Smooth muscle cell (in vitro differentiated cells): ENCODE results near the gene TMEM266. TPM values are rescaled to one million over a fixed set of nuclear protein-coding genes. Genes with fewer than 3 reads are reported as not detected.

Experiments used
- DNase-seq: peaks from one replicate; lab custom pipeline; 2025; ENCODE audit not compliant: unreplicated experiment; lab: John Stamatoyannopoulos, UW
- H2AFZ ChIP-seq: fragments of 200-600 bp; sonication (generic); 2 replicates; pipeline ENCODE4 v1.6.0; 2016; ENCODE audit warnings: antibody characterized with exemption, low read depth, mild to moderate bottlenecking
- H3F3A ChIP-seq: fragments of 200-600 bp; sonication (generic); 2 replicates; pipeline ENCODE4 v1.6.0; 2017; ENCODE audit warnings: antibody characterized with exemption, low read depth
- H3K27ac ChIP-seq: fragments of 200-600 bp; sonication (generic); 2 replicates; pipeline ENCODE4 v1.5.1; 2016; ENCODE audit warnings: low read depth, mild to moderate bottlenecking
- H3K27me3 ChIP-seq: fragments of 200-600 bp; sonication (generic); 2 replicates; pipeline ENCODE4 v1.6.1; 2016; ENCODE audit warnings: low read depth, mild to moderate bottlenecking
- H3K36me3 ChIP-seq: fragments of 200-600 bp; sonication (generic); 2 replicates; pipeline ENCODE4 v1.5.1; 2016; ENCODE audit warnings: low read depth
- H3K4me1 ChIP-seq: fragments of 200-600 bp; sonication (generic); 2 replicates; pipeline ENCODE4 v1.5.1; 2016; ENCODE audit warnings: low read depth
- H3K4me2 ChIP-seq: fragments of 200-600 bp; sonication (generic); 2 replicates; pipeline ENCODE4 v1.6.0; 2016; ENCODE audit warnings: mild to moderate bottlenecking
- H3K4me3 ChIP-seq: fragments of 200-600 bp; sonication (generic); 2 replicates; pipeline ENCODE4 v1.5.1; 2016; ENCODE audit warnings: mild to moderate bottlenecking
- H3K79me2 ChIP-seq: fragments of 200-600 bp; sonication (generic); 2 replicates; pipeline ENCODE4 v1.6.0; 2016; ENCODE audit warnings: low read depth, mild to moderate bottlenecking
- H3K9ac ChIP-seq: fragments of 200-600 bp; sonication (generic); 2 replicates; pipeline ENCODE4 v1.6.0; 2016; ENCODE audit warnings: low read depth
- H3K9me3 ChIP-seq: fragments of 200-600 bp; sonication (generic); replicated peaks from 2 replicates; pipeline ENCODE4 v1.5.1; 2016; ENCODE audit warnings: low read depth
- H4K20me1 ChIP-seq: fragments of 200-600 bp; sonication (generic); 2 replicates; pipeline ENCODE4 v1.6.0; 2016; ENCODE audit warnings: low read depth
- CTCF ChIP-seq: fragments of 200-600 bp; sonication (generic); IDR thresholded peaks from 2 replicates; pipeline ENCODE4 v1.5.1; 2017; ENCODE audit warnings: borderline replicate concordance, mild to moderate bottlenecking, antibody characterized with exemption; ENCODE audit not compliant: insufficient read depth, poor library complexity, severe bottlenecking
- WGBS: methylation state at CpG from one replicate; pipeline ENCODE4 v1.1.7; 2016; ENCODE audit warnings: low lambda C conversion rate; 5-methylcytosine and 5-hydroxymethylcytosine counted together
- polyA plus RNA-seq: library from polyadenylated mRNA; unstranded; fragments of >200 nt; fragmentation: Nextera tagmentation; extraction: Ambion mirVana; gene quantifications from 2 replicates; pipeline ENCODE4 v1.2.1, GENCODE V29; 2016
- total RNA-seq: library from RNA; depleted of rRNA; stranded (reverse); fragments of >200 nt; gene quantifications from 2 replicates; pipeline ENCODE4 v1.2.3, GENCODE V29; 2014

The TMEM266 gene
- total and polyA plus RNA-seq, 2 experiments from 2014 or later = 0.27 TPM; not detected in 1

GRCh38 chr15:76191539-76192244 lies 131.9 kb downstream of the TMEM266 start:
- H3K4me1 ChIP-seq = peaks cover 2% of the 10 kb centered on the region
- no peak overlapping the region for H2AFZ ChIP-seq

GRCh38 chr15:76192715-76193114 lies 132.9 kb downstream of the TMEM266 start:
- Histone ChIP-seq H3K4me2 (no peak overlapping the region), H3K9me3 (no peaks in the 10 kb centered on the region), H3K36me3 (no peaks in the 10 kb centered on the region), H3K4me3 (no peak overlapping the region), H3F3A (no peaks in the 10 kb centered on the region), H3K27ac (no peak overlapping the region), H3K9ac (no peak overlapping the region), H4K20me1 (no peaks in the 10 kb centered on the region), H2AFZ (no peak overlapping the region), H3K4me1 (peaks cover 8% of the 10 kb centered on the region), H3K27me3 (peaks cover 6% of the 10 kb centered on the region), H3K79me2 (no peaks in the 10 kb centered on the region)
- DNase-seq = no peak
- no peak for TF ChIP-seq CTCF
- 90% methylated on average over 8 of the region's 8 CpGs for WGBS

More at GRCh38 chr15:76191539-76192244, 131.9 kb downstream of the TMEM266 start:
- no peak for DNase-seq
- no peaks in the 10 kb centered on the region for H4K20me1 ChIP-seq
- no peak overlapping the region for H3K9ac ChIP-seq
- 94% methylated on average over 46 of the region's 55 CpGs for WGBS
- H3F3A ChIP-seq = no peaks in the 10 kb centered on the region
- no peak overlapping the region for H3K27ac ChIP-seq
- H3K4me2 ChIP-seq = no peak overlapping the region
- no peak for TF ChIP-seq CTCF
- peaks cover 6% of the 10 kb centered on the region for H3K27me3 ChIP-seq
- no peak overlapping the region for H3K4me3 ChIP-seq
- H3K79me2 ChIP-seq = no peaks in the 10 kb centered on the region
- no peaks in the 10 kb centered on the region for H3K36me3 ChIP-seq
- no peaks in the 10 kb centered on the region for H3K9me3 ChIP-seq

- H4K20me1 ChIP-seq = no peaks in the 10 kb centered on the region
- no peaks in the 10 kb centered on the region for H3F3A ChIP-seq
- H3K79me2 ChIP-seq = no peaks in the 10 kb centered on the region
- WGBS = 86% methylated on average over 8 of the region's 8 CpGs
- DNase-seq = no peak
- H3K4me2 ChIP-seq = no peak overlapping the region
- no peak overlapping the region for H3K9ac ChIP-seq
- no peaks in the 10 kb centered on the region for H3K9me3 ChIP-seq
- H2AFZ ChIP-seq = no peak overlapping the region
- TF ChIP-seq CTCF = no peak
- H3K27me3 ChIP-seq = peaks cover 6% of the 10 kb centered on the region
- no peak overlapping the region for H3K4me3 ChIP-seq
- no peak overlapping the region for H3K27ac ChIP-seq
- peaks cover 8% of the 10 kb centered on the region for H3K4me1 ChIP-seq
- H3K36me3 ChIP-seq = no peaks in the 10 kb centered on the region
These were observed 134.1 kb downstream of the TMEM266 start for GRCh38 chr15:76193934-76194333.
